ENCODE data around the gene PRR3. TPM values are rescaled to one million over a fixed set of nuclear protein-coding genes. Genes with fewer than 3 reads are reported as not detected.
A peak's percentile ranks its signal among the peaks of the same experiment; 100 is the strongest.

The PRR3 gene
- total RNA-seq, 2 donors from 2014 or later: 3.9 to 7.2 TPM

DNA sequence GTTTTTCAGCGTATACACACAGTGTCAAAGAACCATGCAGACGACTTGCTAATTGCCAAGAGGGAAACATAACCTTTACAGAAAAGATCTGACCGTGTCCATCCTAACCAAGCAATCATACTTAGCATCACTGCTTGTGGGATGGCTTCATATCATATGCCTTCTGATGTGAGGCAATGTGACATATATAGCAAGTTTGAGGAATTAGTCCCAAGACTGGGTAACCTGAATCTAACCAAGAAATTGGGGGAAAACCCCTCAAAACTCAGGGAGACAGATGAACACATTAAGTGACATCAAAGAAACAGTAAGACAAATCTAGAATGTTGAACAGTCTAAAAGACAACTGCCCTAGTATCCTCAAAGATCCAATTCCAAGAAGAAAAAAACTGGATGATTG lies 19.2 kb upstream of the PRR3 start:
- Histone ChIP-seq H3K9me3 (no peaks in the 10 kb centered on the region), H3K36me3 (no peaks in the 10 kb centered on the region), H3K9ac (ENCODE audit: low read depth in 2 of 2, low read length in 2 of 2) (no peak overlapping the region), H3K4me3 (no peak overlapping the region), H3K27ac (no peak overlapping the region), H3K4me1 (no peaks in the 10 kb centered on the region), H3K27me3 (no peaks in the 10 kb centered on the region)
- DNase-seq: no peak
- intact Hi-C loops (cut with DNase I): no loop called here
- TF ChIP-seq, protein P1, sequence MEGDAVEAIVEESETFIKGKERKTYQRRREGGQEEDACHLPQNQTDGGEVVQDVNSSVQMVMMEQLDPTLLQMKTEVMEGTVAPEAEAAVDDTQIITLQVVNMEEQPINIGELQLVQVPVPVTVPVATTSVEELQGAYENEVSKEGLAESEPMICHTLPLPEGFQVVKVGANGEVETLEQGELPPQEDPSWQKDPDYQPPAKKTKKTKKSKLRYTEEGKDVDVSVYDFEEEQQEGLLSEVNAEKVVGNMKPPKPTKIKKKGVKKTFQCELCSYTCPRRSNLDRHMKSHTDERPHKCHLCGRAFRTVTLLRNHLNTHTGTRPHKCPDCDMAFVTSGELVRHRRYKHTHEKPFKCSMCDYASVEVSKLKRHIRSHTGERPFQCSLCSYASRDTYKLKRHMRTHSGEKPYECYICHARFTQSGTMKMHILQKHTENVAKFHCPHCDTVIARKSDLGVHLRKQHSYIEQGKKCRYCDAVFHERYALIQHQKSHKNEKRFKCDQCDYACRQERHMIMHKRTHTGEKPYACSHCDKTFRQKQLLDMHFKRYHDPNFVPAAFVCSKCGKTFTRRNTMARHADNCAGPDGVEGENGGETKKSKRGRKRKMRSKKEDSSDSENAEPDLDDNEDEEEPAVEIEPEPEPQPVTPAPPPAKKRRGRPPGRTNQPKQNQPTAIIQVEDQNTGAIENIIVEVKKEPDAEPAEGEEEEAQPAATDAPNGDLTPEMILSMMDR (IDR thresholded peaks at IDR 0.05): no peak

- DNase-seq: peak; percentile 81
- H3K27ac ChIP-seq: peak overlapping the region; percentile 10
- H3K27me3 ChIP-seq: no peaks in the 10 kb centered on the region
- no peaks in the 10 kb centered on the region for H3K4me1 ChIP-seq
- intact Hi-C loops (cut with DNase I): loop anchor here (10.0 kb wide), 1 partner anchor 543 kb away; no protein-coding TSS in a partner anchor
- no peaks in the 10 kb centered on the region for H3K9me3 ChIP-seq
- TF ChIP-seq, protein P1 (IDR thresholded peaks at IDR 0.05): peak; percentile 99
- H3K9ac ChIP-seq (ENCODE audit: low read depth in 2 of 2, low read length in 2 of 2): peak overlapping the region in 1 of 2 donors; percentile 16
- H3K36me3 ChIP-seq: no peaks in the 10 kb centered on the region
- peak overlapping the region; percentile 26 for H3K4me3 ChIP-seq
Observed at GRCh38 chr6:30541515-30542403, 15.3 kb upstream of the PRR3 start.

- intact Hi-C loops (cut with DNase I): loop anchor here (10.0 kb wide), 1 partner anchor 542 kb away; no protein-coding TSS in a partner anchor
- Histone ChIP-seq H3K4me1 (no peaks in the 10 kb centered on the region), H3K9me3 (no peaks in the 10 kb centered on the region), H3K27ac (no peak overlapping the region), H3K9ac (ENCODE audit: low read depth in 2 of 2, low read length in 2 of 2) (peak overlapping the region in 1 of 2 donors; percentile 16), H3K27me3 (no peaks in the 10 kb centered on the region), H3K36me3 (no peaks in the 10 kb centered on the region), H3K4me3 (no peak overlapping the region)
- TF ChIP-seq, protein P1 (IDR thresholded peaks at IDR 0.05): no peak
- no peak for DNase-seq
Observed at GRCh38 chr6:30542404-30542725, 14.7 kb upstream of the PRR3 start.

DNA sequence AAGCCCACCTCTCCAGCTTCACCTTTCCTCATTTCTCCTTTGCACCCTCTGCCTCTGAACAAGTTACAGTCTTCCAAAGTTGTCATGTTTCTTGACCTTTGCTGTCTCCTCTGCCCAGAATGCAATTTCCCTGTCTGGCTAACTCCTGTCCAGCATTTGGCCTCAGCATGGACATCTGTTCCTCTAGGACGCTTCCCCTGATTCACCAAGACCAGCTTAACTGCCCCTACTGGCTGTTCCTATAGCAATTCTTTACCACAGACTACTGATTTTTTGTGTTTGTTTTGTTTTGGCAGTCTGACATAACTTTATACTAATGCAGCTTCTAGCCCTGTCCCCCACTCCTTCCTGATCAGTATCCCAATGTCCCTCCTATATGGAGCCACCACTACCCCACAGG lies 14.2 kb upstream of the PRR3 start:
- H3K27me3 ChIP-seq: no peaks in the 10 kb centered on the region
- no peak for DNase-seq
- no peaks in the 10 kb centered on the region for H3K9me3 ChIP-seq
- TF ChIP-seq, protein P1 (IDR thresholded peaks at IDR 0.05): no peak
- H3K36me3 ChIP-seq: no peaks in the 10 kb centered on the region
- H3K4me1 ChIP-seq: no peaks in the 10 kb centered on the region
- H3K9ac ChIP-seq (ENCODE audit: low read depth in 2 of 2, low read length in 2 of 2): no peak overlapping the region
- H3K4me3 ChIP-seq: no peak overlapping the region
- no peak overlapping the region for H3K27ac ChIP-seq
- intact Hi-C loops (cut with DNase I): loop anchor here (10.0 kb wide), 1 partner anchor 542 kb away; no protein-coding TSS in a partner anchor

DNA sequence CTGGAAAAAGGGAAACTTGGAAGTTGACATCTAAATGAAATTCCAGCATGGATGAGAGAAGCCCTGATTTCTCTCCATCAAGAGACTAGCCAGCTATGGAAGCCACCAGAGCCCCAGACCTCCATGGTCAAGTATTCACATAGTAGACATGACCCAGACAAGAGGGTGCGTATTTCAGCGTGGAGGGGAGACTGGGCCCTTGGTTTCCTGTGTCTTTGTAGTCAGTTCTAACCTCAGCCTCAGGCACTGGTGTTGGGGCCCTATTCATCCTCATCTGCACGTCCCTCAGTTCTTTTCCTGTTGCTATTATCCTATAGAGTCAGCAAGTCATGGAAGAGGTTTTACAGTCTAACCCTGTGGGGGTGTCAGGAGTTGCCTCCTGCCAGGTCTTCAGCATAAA lies 13.3 kb upstream of the PRR3 start:
- DNase-seq: no peak
- intact Hi-C loops (cut with DNase I): loop anchor here (10.0 kb wide), 1 partner anchor 541 kb away; no protein-coding TSS in a partner anchor
- no peaks in the 10 kb centered on the region for H3K9me3 ChIP-seq
- no peaks in the 10 kb centered on the region for H3K27me3 ChIP-seq
- no peak overlapping the region for H3K4me3 ChIP-seq
- TF ChIP-seq, protein P1 (IDR thresholded peaks at IDR 0.05): no peak
- H3K36me3 ChIP-seq: no peaks in the 10 kb centered on the region
- no peak overlapping the region for H3K9ac ChIP-seq (ENCODE audit: low read depth in 2 of 2, low read length in 2 of 2)
- H3K4me1 ChIP-seq: no peaks in the 10 kb centered on the region
- no peak overlapping the region for H3K27ac ChIP-seq

All from colonic mucosa (tissue), 4 donors.